ENCODE data around the gene NUP62.
"Not testable (repeated sequence)": the region's sequence is repeated elsewhere in the genome, so short reads cannot be mapped to it uniquely, and the experiment has no call there.

NUP62 gene

GRCh38 chr19:49950956-49951526 is 21.7 kb upstream of the NUP62 start:
- TF ChIP-seq CTCF (IDR thresholded peaks at IDR 0.05; ENCODE audit: low read length, missing control alignments), result no peak
- no peak overlapping the region for H3K4me3 ChIP-seq (replicated peaks; ENCODE audit: low read depth, low read length)
- DNase-seq (ENCODE audit: low read depth), result no peak

GRCh38 chr19:49950590-49950948 is 21.3 kb upstream of the NUP62 start:
- no peak for DNase-seq (ENCODE audit: low read depth)
- TF ChIP-seq CTCF (IDR thresholded peaks at IDR 0.05; ENCODE audit: low read length, missing control alignments), result no peak
- H3K4me3 ChIP-seq (replicated peaks; ENCODE audit: low read depth, low read length), result no peak overlapping the region

- no peak for DNase-seq (ENCODE audit: low read depth)
- no peak for TF ChIP-seq CTCF (IDR thresholded peaks at IDR 0.05; ENCODE audit: low read length, missing control alignments)
- no peak overlapping the region for H3K4me3 ChIP-seq (replicated peaks; ENCODE audit: low read depth, low read length)
These were observed 20.7 kb upstream of the NUP62 start for GRCh38 chr19:49949742-49950589.

GRCh38 chr19:49946415-49946814 is 17.1 kb upstream of the NUP62 start:
- TF ChIP-seq CTCF (IDR thresholded peaks at IDR 0.05; ENCODE audit: low read length, missing control alignments), result no peak
- no peak for DNase-seq (ENCODE audit: low read depth)
- no peak overlapping the region for H3K4me3 ChIP-seq (replicated peaks; ENCODE audit: low read depth, low read length)

- DNase-seq (ENCODE audit: low read depth); H3K4me3 ChIP-seq (replicated peaks; ENCODE audit: low read depth, low read length): not testable (repeated sequence)
These were observed 15.3 kb upstream of the NUP62 start for GRCh38 chr19:49944567-49944966.

GRCh38 chr19:49940482-49940791 is 11.1 kb upstream of the NUP62 start:
- DNase-seq (ENCODE audit: low read depth), result no peak
- no peak for TF ChIP-seq CTCF (IDR thresholded peaks at IDR 0.05; ENCODE audit: low read length, missing control alignments)
- no peak overlapping the region for H3K4me3 ChIP-seq (replicated peaks; ENCODE audit: low read depth, low read length)

GRCh38 chr19:49939721-49940481 is 10.6 kb upstream of the NUP62 start:
- DNase-seq (ENCODE audit: low read depth), result no peak
- no peak for TF ChIP-seq CTCF (IDR thresholded peaks at IDR 0.05; ENCODE audit: low read length, missing control alignments)
- no peak overlapping the region for H3K4me3 ChIP-seq (replicated peaks; ENCODE audit: low read depth, low read length)

All from fibroblast of pulmonary artery (primary cell).